ENCODE measurements around the gene TOMM5.

GRCh38 chr9:37596504-37596903 is 4.1 kb upstream of the TOMM5 start:
- no peak for TF ChIP-seq REST (IDR thresholded peaks at IDR 0.05; ENCODE audit: low read depth)
- TF ChIP-seq RAD21 (IDR thresholded peaks at IDR 0.05; ENCODE audit: low read depth) = no peak
- TF ChIP-seq FOXM1 (IDR thresholded peaks at IDR 0.05; ENCODE audit: borderline replicate concordance, low read depth) = no peak
- no peak for TF ChIP-seq MAX (IDR thresholded peaks at IDR 0.05)
- no peak for TF ChIP-seq CREB1 (IDR thresholded peaks at IDR 0.05; ENCODE audit: low read depth)
- TF ChIP-seq CEBPB (IDR thresholded peaks at IDR 0.05) = no peak
- no peak for TF ChIP-seq EP300 (IDR thresholded peaks at IDR 0.05; ENCODE audit: borderline replicate concordance)
- no peak for TF ChIP-seq EGR1 (IDR thresholded peaks at IDR 0.05)
- TF ChIP-seq TCF12 (IDR thresholded peaks at IDR 0.05; ENCODE audit: low read depth) = no peak
- TF ChIP-seq USF1 (IDR thresholded peaks at IDR 0.05) = no peak
- no peak for TF ChIP-seq NFIC (IDR thresholded peaks at IDR 0.05)
- no peak for TF ChIP-seq TEAD4 (IDR thresholded peaks at IDR 0.05)

Data from Ishikawa (cell line).